H9 (cell line): ENCODE data around the gene PIGK. TPM values are rescaled to one million over a fixed set of nuclear protein-coding genes. Genes with fewer than 3 reads are reported as not detected.

Experiments
- DNase-seq: peaks from one replicate; pipeline ENCODE4 v3.0.0-alpha.2; 2017
- H2AFZ ChIP-seq: one replicate; pipeline ENCODE4 v1.6.1; 2013; ENCODE audit warnings: mild to moderate bottlenecking, low read length, control low read depth, moderate library complexity
- H2AK5ac ChIP-seq: 2 replicates; pipeline ENCODE4 v1.6.1; 2013; ENCODE audit warnings: low read length, control low read depth, mixed read lengths; ENCODE audit not compliant: insufficient read length
- H2BK120ac ChIP-seq: one replicate; pipeline ENCODE4 v1.6.1; 2013; ENCODE audit warnings: low read depth, mild to moderate bottlenecking, low read length, control low read depth, inconsistent platforms; ENCODE audit not compliant: poor library complexity, severe bottlenecking
- H2BK12ac ChIP-seq: 2 replicates; pipeline ENCODE4 v1.6.1; 2013; ENCODE audit warnings: low read length, control low read depth, mixed read lengths, low read depth; ENCODE audit not compliant: insufficient read length
- H2BK15ac ChIP-seq: 2 replicates; pipeline ENCODE4 v1.6.1; 2013; ENCODE audit warnings: low read depth, low read length, control low read depth
- H2BK20ac ChIP-seq: one replicate; pipeline ENCODE4 v1.6.1; 2013; ENCODE audit warnings: low read depth, mild to moderate bottlenecking, low read length, control low read depth, inconsistent platforms; ENCODE audit not compliant: poor library complexity, severe bottlenecking
- H2BK5ac ChIP-seq: 2 replicates; pipeline ENCODE4 v1.6.1; 2013; ENCODE audit warnings: low read length, control low read depth, mixed read lengths; ENCODE audit not compliant: insufficient read length
- H3K14ac ChIP-seq: 2 replicates; pipeline ENCODE4 v1.6.1; 2013; ENCODE audit warnings: low read length, control low read depth; ENCODE audit not compliant: insufficient read depth
- H3K18ac ChIP-seq: 2 replicates; pipeline ENCODE4 v1.6.1; 2013; ENCODE audit warnings: low read depth, mild to moderate bottlenecking, mixed read lengths, low read length, control low read depth; ENCODE audit not compliant: insufficient read length
- H3K23ac ChIP-seq: 2 replicates; pipeline ENCODE4 v1.6.1; 2013; ENCODE audit warnings: low read length, control low read depth, mixed read lengths, low read depth; ENCODE audit not compliant: insufficient read length
- H3K23me2 ChIP-seq: 2 replicates; pipeline ENCODE4 v1.6.1; 2013; ENCODE audit warnings: low read depth, mild to moderate bottlenecking, mixed read lengths, low read length, control low read depth; ENCODE audit not compliant: insufficient read length, poor library complexity, severe bottlenecking
- H3K27ac ChIP-seq: 2 replicates; pipeline ENCODE4 v1.5.1; 2013; ENCODE audit warnings: low read length, control low read depth, mixed read lengths, low read depth; ENCODE audit not compliant: insufficient read length
- H3K27me3 ChIP-seq: 2 replicates; pipeline ENCODE4 v1.6.1; 2013; ENCODE audit warnings: low read length, control low read depth, inconsistent platforms; ENCODE audit not compliant: insufficient read depth
- H3K4ac ChIP-seq: 2 replicates; pipeline ENCODE4 v1.6.1; 2013; ENCODE audit warnings: low read depth, mild to moderate bottlenecking, control low read depth, inconsistent platforms, low read length, moderate library complexity
- H3K4me1 ChIP-seq: 2 replicates; pipeline ENCODE4 v1.6.1; 2013; ENCODE audit warnings: low read length, control low read depth, inconsistent platforms; ENCODE audit not compliant: insufficient read depth
- H3K4me2 ChIP-seq: 2 replicates; pipeline ENCODE4 v1.6.1; 2013; ENCODE audit warnings: low read length, control low read depth, mixed read lengths; ENCODE audit not compliant: insufficient read length, insufficient read depth
- H3K56ac ChIP-seq: 2 replicates; pipeline ENCODE4 v1.6.1; 2013; ENCODE audit warnings: low read depth, mild to moderate bottlenecking, mixed read lengths, low read length, control low read depth; ENCODE audit not compliant: insufficient read length
- H3K79me1 ChIP-seq: 2 replicates; pipeline ENCODE4 v1.6.1; 2013; ENCODE audit warnings: low read depth, mild to moderate bottlenecking, moderate library complexity, low read length, control low read depth, inconsistent platforms; ENCODE audit not compliant: insufficient read depth, poor library complexity, severe bottlenecking
- H3K79me2 ChIP-seq: 2 replicates; pipeline ENCODE4 v1.6.1; 2013; ENCODE audit warnings: low read length, control low read depth, inconsistent platforms; ENCODE audit not compliant: insufficient read depth
- H3K9ac ChIP-seq: 2 replicates; pipeline ENCODE4 v1.6.1; 2013; ENCODE audit warnings: low read length, control low read depth, mixed read lengths; ENCODE audit not compliant: insufficient read length; ENCODE audit errors: extremely low read depth
- H3K9me3 ChIP-seq: one replicate; pipeline ENCODE4 v1.6.1; 2013; ENCODE audit warnings: low read depth, low read length, inconsistent platforms; ENCODE audit not compliant: control insufficient read depth
- H3T11ph ChIP-seq: one replicate; pipeline ENCODE4 v1.6.1; 2013; ENCODE audit warnings: mild to moderate bottlenecking, low read length, control low read depth, inconsistent platforms
- H4K20me1 ChIP-seq: one replicate; pipeline ENCODE4 v1.6.1; 2013; ENCODE audit not compliant: control insufficient read depth, insufficient read length, insufficient read depth
- H4K5ac ChIP-seq: 2 replicates; pipeline ENCODE4 v1.6.1; 2013; ENCODE audit warnings: low read depth, mild to moderate bottlenecking, mixed read lengths, low read length, control low read depth; ENCODE audit not compliant: insufficient read length
- H4K8ac ChIP-seq: replicated peaks from 2 replicates; pipeline ENCODE4 v1.6.1; 2013; ENCODE audit warnings: low read length, control low read depth, mixed read lengths, low read depth; ENCODE audit not compliant: insufficient read length
- H4K91ac ChIP-seq: 2 replicates; pipeline ENCODE4 v1.6.1; 2013; ENCODE audit warnings: low read depth, mild to moderate bottlenecking, moderate library complexity, mixed read lengths, low read length, control low read depth; ENCODE audit not compliant: insufficient read length
- H3K27ac Mint-ChIP-seq, 3 experiments: 2 replicates in 2 of 3; 3 replicates in 1 of 3; pipeline ENCODE4 v1.8.0; 2020 to 2021; ENCODE audit warnings: mixed read lengths in 3 of 3, mild to moderate bottlenecking in 1 of 3, moderate library complexity in 1 of 3
- H3K27me3 Mint-ChIP-seq: 2 replicates; pipeline ENCODE4 v1.8.0; 2021; ENCODE audit warnings: low read depth, mild to moderate bottlenecking, moderate library complexity, mixed read lengths
- H3K36me3 Mint-ChIP-seq, 3 experiments: 2 replicates in 2 of 3; 3 replicates in 1 of 3; pipeline ENCODE4 v1.8.0; 2020 to 2021; ENCODE audit warnings: low read depth in 3 of 3, mixed read lengths in 3 of 3; ENCODE audit not compliant: insufficient read depth in 1 of 3
- H3K4me1 Mint-ChIP-seq, 2 experiments: 2 replicates each; pipeline ENCODE4 v1.8.0; 2020; ENCODE audit warnings: mixed read lengths in 2 of 2
- H3K4me3 Mint-ChIP-seq, 2 experiments: 2 replicates in 1 of 2; 3 replicates in 1 of 2; pipeline ENCODE4 v1.8.0; 2020 to 2021; ENCODE audit warnings: mild to moderate bottlenecking in 2 of 2, mixed read lengths in 2 of 2, moderate library complexity in 1 of 2
- H3K9me3 Mint-ChIP-seq, 2 experiments: 2 replicates in 1 of 2; 3 replicates in 1 of 2; pipeline ENCODE4 v1.8.0; 2020; ENCODE audit warnings: mild to moderate bottlenecking in 2 of 2, mixed read lengths in 2 of 2, moderate library complexity in 1 of 2
- CTCF ChIP-seq: fragments of 200-600 bp; sonication (generic); conservative IDR thresholded peaks from 3 replicates; pipeline ENCODE4 v1.8.0; 2021; ENCODE audit warnings: antibody characterized with exemption, mild to moderate bottlenecking
- WGBS: extraction: QIAGEN DNeasy Blood & Tissue Kit; methylation state at CpG from one replicate; pipeline ENCODE4 v1.1.7; 2013; ENCODE audit warnings: missing lambda C conversion rate, low lambda C conversion rate, mixed read lengths; ENCODE audit not compliant: insufficient read length; ENCODE audit errors: extremely low coverage; 5-methylcytosine and 5-hydroxymethylcytosine counted together
- total RNA-seq: library from RNA; stranded (reverse); gene quantifications from 2 replicates; pipeline ENCODE4 v1.2.1, GENCODE V29; 2021

Gene PIGK
- total RNA-seq, 1 experiment from 2014 or later = 22.1 TPM

GRCh38 chr1:77239311-77239710 is 20.1 kb upstream of the PIGK start:
- Histone ChIP-seq H3K23me2 (no peaks in the 10 kb centered on the region), H4K20me1 (no peaks in the 10 kb centered on the region), H2BK15ac (no peak overlapping the region), H2BK20ac (no peak overlapping the region), H3K23ac (no peak overlapping the region), H3K27me3 (no peaks in the 10 kb centered on the region), H3K9ac (no peak overlapping the region), H3K14ac (no peak overlapping the region), H3K56ac (no peak overlapping the region), H2AFZ (no peak overlapping the region), H3K4me1 (no peaks in the 10 kb centered on the region), H4K8ac (no peak overlapping the region), H3K9me3 (no peaks in the 10 kb centered on the region), H2BK120ac (no peak overlapping the region), H3T11ph (no peak overlapping the region), H3K4ac (no peak overlapping the region), H4K5ac (no peak overlapping the region), H3K27ac (no peak overlapping the region), H3K18ac (no peak overlapping the region), H2BK5ac (no peak overlapping the region), H3K79me1 (no peaks in the 10 kb centered on the region), H2AK5ac (no peak overlapping the region), H4K91ac (no peak overlapping the region), H3K79me2 (no peaks in the 10 kb centered on the region), H2BK12ac (no peak overlapping the region), H3K4me2 (no peak overlapping the region)
- H3K27me3 Mint-ChIP-seq = no peaks in the 10 kb centered on the region
- peaks cover 6 to 7% of the 10 kb centered on the region in 2 experiments; a peak in 4 of 5 replicates for H3K9me3 Mint-ChIP-seq
- no peak overlapping the region for H3K27ac Mint-ChIP-seq
- H3K36me3 Mint-ChIP-seq = peaks cover 0 to 7% (median 5%) of the 10 kb centered on the region in 3 experiments; a peak in 2 of 7 replicates
- H3K4me3 Mint-ChIP-seq = no peak overlapping the region
- H3K4me1 Mint-ChIP-seq = no peaks in the 10 kb centered on the region
- TF ChIP-seq CTCF = no peak
- DNase-seq = no peak
- WGBS = no CpG with 5 or more reads among the region's 3 CpGs
